ENCODE results near the gene NIM1K.
"Not testable (repeated sequence)": the region's sequence is repeated elsewhere in the genome, so short reads cannot be mapped to it uniquely, and the experiment has no call there.

NIM1K gene

GRCh38 chr5:43179836-43180235 lies 12.2 kb upstream of the NIM1K start:
- H3K27ac ChIP-seq: no peak overlapping the region
- H3K36me3 ChIP-seq (ENCODE audit: control insufficient read depth, insufficient read depth, low read length): no peaks in the 10 kb centered on the region

GRCh38 chr5:43182421-43182820 lies 9.6 kb upstream of the NIM1K start:
- TF ChIP-seq, protein P1, sequence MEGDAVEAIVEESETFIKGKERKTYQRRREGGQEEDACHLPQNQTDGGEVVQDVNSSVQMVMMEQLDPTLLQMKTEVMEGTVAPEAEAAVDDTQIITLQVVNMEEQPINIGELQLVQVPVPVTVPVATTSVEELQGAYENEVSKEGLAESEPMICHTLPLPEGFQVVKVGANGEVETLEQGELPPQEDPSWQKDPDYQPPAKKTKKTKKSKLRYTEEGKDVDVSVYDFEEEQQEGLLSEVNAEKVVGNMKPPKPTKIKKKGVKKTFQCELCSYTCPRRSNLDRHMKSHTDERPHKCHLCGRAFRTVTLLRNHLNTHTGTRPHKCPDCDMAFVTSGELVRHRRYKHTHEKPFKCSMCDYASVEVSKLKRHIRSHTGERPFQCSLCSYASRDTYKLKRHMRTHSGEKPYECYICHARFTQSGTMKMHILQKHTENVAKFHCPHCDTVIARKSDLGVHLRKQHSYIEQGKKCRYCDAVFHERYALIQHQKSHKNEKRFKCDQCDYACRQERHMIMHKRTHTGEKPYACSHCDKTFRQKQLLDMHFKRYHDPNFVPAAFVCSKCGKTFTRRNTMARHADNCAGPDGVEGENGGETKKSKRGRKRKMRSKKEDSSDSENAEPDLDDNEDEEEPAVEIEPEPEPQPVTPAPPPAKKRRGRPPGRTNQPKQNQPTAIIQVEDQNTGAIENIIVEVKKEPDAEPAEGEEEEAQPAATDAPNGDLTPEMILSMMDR (IDR thresholded peaks at IDR 0.05): no peak
- no peaks in the 10 kb centered on the region for H3K79me2 ChIP-seq
- H3K4me3 ChIP-seq (ENCODE audit: low read depth, low read length): no peak overlapping the region
- no peak overlapping the region for H3K9ac ChIP-seq
- H3K27ac ChIP-seq: no peak overlapping the region
- no peak overlapping the region for H2AFZ ChIP-seq
- no peaks in the 10 kb centered on the region for H3K36me3 ChIP-seq (ENCODE audit: control insufficient read depth, insufficient read depth, low read length)
- no peaks in the 10 kb centered on the region for H3K9me3 ChIP-seq (ENCODE audit: control insufficient read depth, low read length)
- H3K4me1 ChIP-seq: peaks cover 3% of the 10 kb centered on the region
- H3K27me3 ChIP-seq (ENCODE audit: control insufficient read depth, insufficient read depth, low read length): no peaks in the 10 kb centered on the region
- no peak overlapping the region for H3K4me2 ChIP-seq (ENCODE audit: low read length)

More at GRCh38 chr5:43179836-43180235, 12.2 kb upstream of the NIM1K start:
- no peaks in the 10 kb centered on the region for H3K79me2 ChIP-seq
- H3K4me3 ChIP-seq (ENCODE audit: low read depth, low read length): no peak overlapping the region
- no peak overlapping the region for H3K9ac ChIP-seq
- H3K27me3 ChIP-seq (ENCODE audit: control insufficient read depth, insufficient read depth, low read length): no peaks in the 10 kb centered on the region
- H3K4me1 ChIP-seq: peaks cover 3% of the 10 kb centered on the region
- H3K4me2 ChIP-seq (ENCODE audit: low read length): no peak overlapping the region
- TF ChIP-seq, protein P1 (IDR thresholded peaks at IDR 0.05): no peak
- no peaks in the 10 kb centered on the region for H3K9me3 ChIP-seq (ENCODE audit: control insufficient read depth, low read length)
- no peak overlapping the region for H2AFZ ChIP-seq

GRCh38 chr5:43183101-43183500 lies 8.9 kb upstream of the NIM1K start:
- H3K27me3 ChIP-seq (ENCODE audit: control insufficient read depth, insufficient read depth, low read length): not testable (repeated sequence)

DNA sequence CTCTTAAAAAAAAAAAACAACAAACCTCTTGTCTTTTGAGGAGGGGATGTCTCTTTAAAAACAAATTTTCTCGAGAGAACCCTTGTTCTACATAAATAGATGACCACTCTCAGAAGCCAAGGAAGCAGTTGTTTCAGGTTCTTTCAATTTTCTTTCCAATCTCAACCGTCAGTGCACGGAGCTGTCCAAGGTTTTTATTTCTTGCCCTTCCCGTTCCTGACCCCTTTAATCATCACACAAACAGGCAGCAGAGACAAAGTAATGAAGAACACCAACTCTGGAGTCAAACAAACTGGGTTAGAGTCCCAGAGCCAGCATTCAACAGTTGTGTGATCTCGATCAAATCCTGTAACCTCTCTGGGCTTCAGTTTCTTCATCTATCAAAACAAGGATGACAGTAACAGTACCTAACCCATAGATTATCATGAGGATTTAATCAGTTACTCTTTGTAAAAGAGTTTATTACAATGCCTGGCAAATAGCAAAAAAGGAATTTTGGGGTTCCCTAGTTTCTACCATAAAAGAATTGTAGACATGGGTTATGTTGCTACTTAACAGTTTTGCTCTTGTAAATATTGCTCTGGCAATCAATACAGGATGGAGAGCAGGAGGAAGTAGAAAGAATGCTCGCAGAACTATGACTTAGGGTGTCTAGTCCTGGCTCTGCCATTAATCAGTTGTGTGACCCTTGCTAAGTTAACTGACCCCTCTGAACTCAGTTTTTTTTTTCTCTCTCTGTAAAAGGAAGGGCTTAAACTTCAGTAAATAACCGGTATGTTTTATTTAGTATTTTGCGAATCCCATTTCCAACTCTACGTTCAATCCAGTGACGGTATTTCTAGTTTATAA lies 1.0 kb upstream of the NIM1K start:
- H3K9me3 ChIP-seq (ENCODE audit: control insufficient read depth, low read length): no peaks in the 10 kb centered on the region
- H3K27ac ChIP-seq: peak overlapping the region; percentile 42
- H3K36me3 ChIP-seq (ENCODE audit: control insufficient read depth, insufficient read depth, low read length): no peaks in the 10 kb centered on the region
- H3K9ac ChIP-seq: no peak overlapping the region
- H3K4me3 ChIP-seq (ENCODE audit: low read depth, low read length): peak overlapping the region; percentile 71
- no peaks in the 10 kb centered on the region for H3K79me2 ChIP-seq
- peak overlapping the region; percentile 81 for H2AFZ ChIP-seq
- peaks cover 3% of the 10 kb centered on the region for H3K4me1 ChIP-seq
- peak overlapping the region; percentile 98 for H3K4me2 ChIP-seq (ENCODE audit: low read length)
- no peaks in the 10 kb centered on the region for H3K27me3 ChIP-seq (ENCODE audit: control insufficient read depth, insufficient read depth, low read length)
- TF ChIP-seq, protein P1 (IDR thresholded peaks at IDR 0.05): no peak

More at GRCh38 chr5:43183101-43183500, 8.9 kb upstream of the NIM1K start:
- H3K9ac ChIP-seq; H3K4me1 ChIP-seq; H3K4me3 ChIP-seq (ENCODE audit: low read depth, low read length); H2AFZ ChIP-seq; H3K27ac ChIP-seq; H3K9me3 ChIP-seq (ENCODE audit: control insufficient read depth, low read length); H3K79me2 ChIP-seq; H3K4me2 ChIP-seq (ENCODE audit: low read length); H3K36me3 ChIP-seq (ENCODE audit: control insufficient read depth, insufficient read depth, low read length): not testable (repeated sequence)

GRCh38 chr5:43192558-43193180 lies 644 bp downstream of the NIM1K start:
- H3K4me1 ChIP-seq: peaks cover 3% of the 10 kb centered on the region
- H3K4me3 ChIP-seq (ENCODE audit: low read depth, low read length): peak overlapping the region; percentile 71
- peak overlapping the region; percentile 42 for H3K27ac ChIP-seq
- H3K27me3 ChIP-seq (ENCODE audit: control insufficient read depth, insufficient read depth, low read length): no peaks in the 10 kb centered on the region
- H3K9me3 ChIP-seq (ENCODE audit: control insufficient read depth, low read length): no peaks in the 10 kb centered on the region
- H3K9ac ChIP-seq: no peak overlapping the region
- H3K36me3 ChIP-seq (ENCODE audit: control insufficient read depth, insufficient read depth, low read length): no peaks in the 10 kb centered on the region
- peak overlapping the region; percentile 81 for H2AFZ ChIP-seq
- peak overlapping the region; percentile 98 for H3K4me2 ChIP-seq (ENCODE audit: low read length)
- H3K79me2 ChIP-seq: no peaks in the 10 kb centered on the region
- TF ChIP-seq, protein P1 (IDR thresholded peaks at IDR 0.05): no peak
